HL-60 (cell line): Measurements from ENCODE around the gene KSR2.

Source experiments
- POLR2AphosphoS5 ChIP-seq: IDR thresholded peaks from 2 replicates; pipeline ENCODE4 v1.6.1; 2012; ENCODE audit warnings: low read depth
- SPI1 ChIP-seq: IDR thresholded peaks from 2 replicates; pipeline ENCODE4 v1.6.1; 2012; ENCODE audit warnings: low read depth, mild to moderate bottlenecking, borderline replicate concordance
- TF ChIP-seq, protein P1 (sequence below): IDR thresholded peaks from one replicate; pipeline ENCODE4 v1.5.1; 2011; ENCODE audit warnings: low read length, control low read depth, inconsistent platforms; ENCODE audit not compliant: insufficient read depth
- TF ChIP-seq, protein P2 (sequence below): IDR thresholded peaks from 2 replicates; pipeline ENCODE4 v1.6.1; 2012; ENCODE audit warnings: low read depth; ENCODE audit not compliant: insufficient replicate concordance

DNA sequence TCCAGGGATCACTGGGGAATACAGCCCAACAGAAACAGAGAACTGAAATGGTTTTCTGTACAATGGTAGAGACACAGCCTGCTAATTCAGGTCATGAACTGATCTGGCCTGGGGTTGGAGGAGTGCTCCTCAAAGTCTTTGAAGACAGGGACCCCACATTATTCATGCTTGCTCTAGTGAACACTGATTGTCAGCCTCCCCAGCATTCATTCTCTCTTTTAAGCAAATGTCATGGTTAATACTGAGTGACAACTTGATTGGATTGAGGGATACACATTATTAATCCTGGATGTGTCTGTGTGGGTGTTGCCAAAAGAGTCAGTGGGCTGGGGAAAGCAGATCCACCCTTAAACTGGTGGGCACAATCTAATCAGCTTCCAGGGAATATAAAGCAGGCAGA lies 319.0 kb downstream of the KSR2 start:
- TF ChIP-seq, protein P1, sequence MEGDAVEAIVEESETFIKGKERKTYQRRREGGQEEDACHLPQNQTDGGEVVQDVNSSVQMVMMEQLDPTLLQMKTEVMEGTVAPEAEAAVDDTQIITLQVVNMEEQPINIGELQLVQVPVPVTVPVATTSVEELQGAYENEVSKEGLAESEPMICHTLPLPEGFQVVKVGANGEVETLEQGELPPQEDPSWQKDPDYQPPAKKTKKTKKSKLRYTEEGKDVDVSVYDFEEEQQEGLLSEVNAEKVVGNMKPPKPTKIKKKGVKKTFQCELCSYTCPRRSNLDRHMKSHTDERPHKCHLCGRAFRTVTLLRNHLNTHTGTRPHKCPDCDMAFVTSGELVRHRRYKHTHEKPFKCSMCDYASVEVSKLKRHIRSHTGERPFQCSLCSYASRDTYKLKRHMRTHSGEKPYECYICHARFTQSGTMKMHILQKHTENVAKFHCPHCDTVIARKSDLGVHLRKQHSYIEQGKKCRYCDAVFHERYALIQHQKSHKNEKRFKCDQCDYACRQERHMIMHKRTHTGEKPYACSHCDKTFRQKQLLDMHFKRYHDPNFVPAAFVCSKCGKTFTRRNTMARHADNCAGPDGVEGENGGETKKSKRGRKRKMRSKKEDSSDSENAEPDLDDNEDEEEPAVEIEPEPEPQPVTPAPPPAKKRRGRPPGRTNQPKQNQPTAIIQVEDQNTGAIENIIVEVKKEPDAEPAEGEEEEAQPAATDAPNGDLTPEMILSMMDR: no peak
- no peak for TF ChIP-seq SPI1
- TF ChIP-seq POLR2AphosphoS5: no peak
- TF ChIP-seq, protein P2, sequence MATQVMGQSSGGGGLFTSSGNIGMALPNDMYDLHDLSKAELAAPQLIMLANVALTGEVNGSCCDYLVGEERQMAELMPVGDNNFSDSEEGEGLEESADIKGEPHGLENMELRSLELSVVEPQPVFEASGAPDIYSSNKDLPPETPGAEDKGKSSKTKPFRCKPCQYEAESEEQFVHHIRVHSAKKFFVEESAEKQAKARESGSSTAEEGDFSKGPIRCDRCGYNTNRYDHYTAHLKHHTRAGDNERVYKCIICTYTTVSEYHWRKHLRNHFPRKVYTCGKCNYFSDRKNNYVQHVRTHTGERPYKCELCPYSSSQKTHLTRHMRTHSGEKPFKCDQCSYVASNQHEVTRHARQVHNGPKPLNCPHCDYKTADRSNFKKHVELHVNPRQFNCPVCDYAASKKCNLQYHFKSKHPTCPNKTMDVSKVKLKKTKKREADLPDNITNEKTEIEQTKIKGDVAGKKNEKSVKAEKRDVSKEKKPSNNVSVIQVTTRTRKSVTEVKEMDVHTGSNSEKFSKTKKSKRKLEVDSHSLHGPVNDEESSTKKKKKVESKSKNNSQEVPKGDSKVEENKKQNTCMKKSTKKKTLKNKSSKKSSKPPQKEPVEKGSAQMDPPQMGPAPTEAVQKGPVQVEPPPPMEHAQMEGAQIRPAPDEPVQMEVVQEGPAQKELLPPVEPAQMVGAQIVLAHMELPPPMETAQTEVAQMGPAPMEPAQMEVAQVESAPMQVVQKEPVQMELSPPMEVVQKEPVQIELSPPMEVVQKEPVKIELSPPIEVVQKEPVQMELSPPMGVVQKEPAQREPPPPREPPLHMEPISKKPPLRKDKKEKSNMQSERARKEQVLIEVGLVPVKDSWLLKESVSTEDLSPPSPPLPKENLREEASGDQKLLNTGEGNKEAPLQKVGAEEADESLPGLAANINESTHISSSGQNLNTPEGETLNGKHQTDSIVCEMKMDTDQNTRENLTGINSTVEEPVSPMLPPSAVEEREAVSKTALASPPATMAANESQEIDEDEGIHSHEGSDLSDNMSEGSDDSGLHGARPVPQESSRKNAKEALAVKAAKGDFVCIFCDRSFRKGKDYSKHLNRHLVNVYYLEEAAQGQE: no peak
